Measurements from ENCODE around the gene DHRS2. TPM values are rescaled to one million over a fixed set of nuclear protein-coding genes. Genes with fewer than 3 reads are reported as not detected.

The DHRS2 gene
- total and polyA plus RNA-seq, 2 of the 13 experiments (the other 11 are each of a cell fraction or from before 2014, with no cell fraction given): 1,621 to 3,021 TPM

DNA sequence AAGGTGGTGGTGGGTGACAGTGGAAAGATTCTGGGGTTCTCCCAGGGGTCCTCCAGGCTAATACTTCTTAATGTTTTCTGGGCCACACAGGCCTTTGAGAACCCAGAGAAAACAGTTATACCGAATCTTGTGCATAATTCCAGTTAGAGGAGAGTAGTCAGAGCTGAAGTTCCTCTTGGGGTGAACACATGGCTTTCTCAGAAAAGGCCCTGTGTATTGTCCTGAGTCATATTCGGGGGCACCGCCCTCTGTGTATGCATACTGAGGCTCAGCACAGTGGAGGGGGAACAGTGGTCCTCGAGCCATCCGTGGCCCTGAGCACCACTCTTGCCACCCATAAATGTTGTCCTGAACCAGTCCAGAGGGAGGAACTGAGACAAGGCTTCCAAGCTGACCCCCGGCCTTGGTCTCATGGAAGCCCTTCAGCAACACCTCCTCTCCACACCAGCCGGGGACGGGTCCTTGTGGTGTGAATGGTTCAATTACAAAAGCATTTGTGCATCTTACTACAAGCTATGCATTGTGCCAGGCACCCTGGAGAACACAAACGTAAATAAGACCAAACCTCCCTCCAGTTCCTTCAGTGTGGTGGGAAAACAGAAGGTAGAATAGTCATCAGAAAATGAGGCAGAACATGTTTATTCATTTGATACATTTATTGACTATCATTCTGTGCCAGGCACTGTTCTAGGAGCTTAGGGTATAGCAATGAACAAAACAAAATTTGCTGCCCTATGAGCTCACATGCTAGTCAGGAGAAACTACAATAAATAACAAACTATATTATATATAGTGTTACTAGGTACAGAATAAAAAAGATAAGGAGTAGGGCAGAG, 9.9 kb downstream of the DHRS2 start (continued):
- TF ChIP-seq PPARG (CRISPR knock-in tag; conservative IDR thresholded peaks at IDR 0.05) (0 out of 2 replicates have a peak, but pooled peaks have one; percentile 10), SRF (IDR thresholded peaks at IDR 0.05; ENCODE audit: low read depth, low read length) (no peak), ZBTB21 (CRISPR knock-in tag; IDR thresholded peaks at IDR 0.05) (no peak; the same call in 1 of the 2 replicates), KDM5A (IDR thresholded peaks at IDR 0.05; ENCODE audit: borderline replicate concordance, low read length) (no peak), ELF1 (CRISPR knock-in tag; IDR thresholded peaks at IDR 0.05) (no peak), ZNF333 (CRISPR knock-in tag; IDR thresholded peaks at IDR 0.05; ENCODE audit: borderline replicate concordance) (no peak), ZNF44 (CRISPR knock-in tag; IDR thresholded peaks at IDR 0.05) (no peak), ZNF317 (CRISPR knock-in tag; IDR thresholded peaks at IDR 0.05) (0 out of 2 replicates have a peak, but pooled peaks have one; percentile 18), HMG20A (CRISPR knock-in tag; IDR thresholded peaks at IDR 0.05; ENCODE audit: borderline replicate concordance) (no peak), ASH2L (IDR thresholded peaks at IDR 0.05; ENCODE audit: insufficient read length, low read depth, low read length) (no peak), PHF8 (CRISPR knock-in tag; IDR thresholded peaks at IDR 0.05) (no peak; the same call in 1 of the 2 replicates), BRF2 (CRISPR knock-in tag; IDR thresholded peaks at IDR 0.05) (no peak; the same call in 1 of the 2 replicates), TBL1XR1 (IDR thresholded peaks at IDR 0.05; ENCODE audit: borderline replicate concordance, low read length, partially characterized antibody) (no peak), SRY (CRISPR knock-in tag; IDR thresholded peaks at IDR 0.05) (no peak; the same call in 1 of the 2 replicates), ZNF136 (CRISPR knock-in tag; IDR thresholded peaks at IDR 0.05; ENCODE audit: low read depth) (no peak), PAWR (CRISPR knock-in tag; IDR thresholded peaks at IDR 0.05; ENCODE audit: borderline replicate concordance) (no peak), HES4 (CRISPR knock-in tag; IDR thresholded peaks at IDR 0.05; ENCODE audit: borderline replicate concordance) (no peak), E2F2 (CRISPR knock-in tag; IDR thresholded peaks at IDR 0.05; ENCODE audit: borderline replicate concordance) (no peak)
- TF ChIP-seq, protein P1, sequence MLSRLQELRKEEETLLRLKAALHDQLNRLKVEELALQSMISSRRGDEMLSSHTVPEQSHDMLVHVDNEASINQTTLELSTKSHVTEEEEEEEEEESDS (CRISPR knock-in tag; IDR thresholded peaks at IDR 0.05; ENCODE audit: borderline replicate concordance): no peak; the same call in 1 of the 2 replicates
- TF ChIP-seq, protein P2, sequence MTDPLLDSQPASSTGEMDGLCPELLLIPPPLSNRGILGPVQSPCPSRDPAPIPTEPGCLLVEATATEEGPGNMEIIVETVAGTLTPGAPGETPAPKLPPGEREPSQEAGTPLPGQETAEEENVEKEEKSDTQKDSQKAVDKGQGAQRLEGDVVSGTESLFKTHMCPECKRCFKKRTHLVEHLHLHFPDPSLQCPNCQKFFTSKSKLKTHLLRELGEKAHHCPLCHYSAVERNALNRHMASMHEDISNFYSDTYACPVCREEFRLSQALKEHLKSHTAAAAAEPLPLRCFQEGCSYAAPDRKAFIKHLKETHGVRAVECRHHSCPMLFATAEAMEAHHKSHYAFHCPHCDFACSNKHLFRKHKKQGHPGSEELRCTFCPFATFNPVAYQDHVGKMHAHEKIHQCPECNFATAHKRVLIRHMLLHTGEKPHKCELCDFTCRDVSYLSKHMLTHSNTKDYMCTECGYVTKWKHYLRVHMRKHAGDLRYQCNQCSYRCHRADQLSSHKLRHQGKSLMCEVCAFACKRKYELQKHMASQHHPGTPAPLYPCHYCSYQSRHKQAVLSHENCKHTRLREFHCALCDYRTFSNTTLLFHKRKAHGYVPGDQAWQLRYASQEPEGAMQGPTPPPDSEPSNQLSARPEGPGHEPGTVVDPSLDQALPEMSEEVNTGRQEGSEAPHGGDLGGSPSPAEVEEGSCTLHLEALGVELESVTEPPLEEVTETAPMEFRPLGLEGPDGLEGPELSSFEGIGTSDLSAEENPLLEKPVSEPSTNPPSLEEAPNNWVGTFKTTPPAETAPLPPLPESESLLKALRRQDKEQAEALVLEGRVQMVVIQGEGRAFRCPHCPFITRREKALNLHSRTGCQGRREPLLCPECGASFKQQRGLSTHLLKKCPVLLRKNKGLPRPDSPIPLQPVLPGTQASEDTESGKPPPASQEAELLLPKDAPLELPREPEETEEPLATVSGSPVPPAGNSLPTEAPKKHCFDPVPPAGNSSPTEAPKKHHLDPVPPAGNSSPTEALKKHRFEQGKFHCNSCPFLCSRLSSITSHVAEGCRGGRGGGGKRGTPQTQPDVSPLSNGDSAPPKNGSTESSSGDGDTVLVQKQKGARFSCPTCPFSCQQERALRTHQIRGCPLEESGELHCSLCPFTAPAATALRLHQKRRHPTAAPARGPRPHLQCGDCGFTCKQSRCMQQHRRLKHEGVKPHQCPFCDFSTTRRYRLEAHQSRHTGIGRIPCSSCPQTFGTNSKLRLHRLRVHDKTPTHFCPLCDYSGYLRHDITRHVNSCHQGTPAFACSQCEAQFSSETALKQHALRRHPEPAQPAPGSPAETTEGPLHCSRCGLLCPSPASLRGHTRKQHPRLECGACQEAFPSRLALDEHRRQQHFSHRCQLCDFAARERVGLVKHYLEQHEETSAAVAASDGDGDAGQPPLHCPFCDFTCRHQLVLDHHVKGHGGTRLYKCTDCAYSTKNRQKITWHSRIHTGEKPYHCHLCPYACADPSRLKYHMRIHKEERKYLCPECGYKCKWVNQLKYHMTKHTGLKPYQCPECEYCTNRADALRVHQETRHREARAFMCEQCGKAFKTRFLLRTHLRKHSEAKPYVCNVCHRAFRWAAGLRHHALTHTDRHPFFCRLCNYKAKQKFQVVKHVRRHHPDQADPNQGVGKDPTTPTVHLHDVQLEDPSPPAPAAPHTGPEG (CRISPR knock-in tag; IDR thresholded peaks at IDR 0.05): no peak

Data from HepG2 (cell line).